T-helper 17 cell (primary cell): ENCODE measurements around the gene CEP85. TPM values are rescaled to one million over a fixed set of nuclear protein-coding genes. Genes with fewer than 3 reads are reported as not detected.

Experiments used
- ATAC-seq: fragments of 150-1000 bp; cut with Tn5 transposase; 2 replicates; pipeline ENCODE4 v1.10.0; 2021; ENCODE audit warnings: mild to moderate bottlenecking, moderate library complexity
- DNase-seq, 3 donors: peaks; one replicate each; pipeline versions ENCODE4 v3.0.0 to v3.0.0-alpha.2; 2020 to 2021
- H3K9me3 ChIP-seq: one replicate; pipeline ENCODE4 v1.7.0; 2013; ENCODE audit warnings: low read length, mild to moderate bottlenecking; ENCODE audit not compliant: control insufficient read depth, poor library complexity, severe bottlenecking
- H3K27ac Mint-ChIP-seq: one replicate; pipeline ENCODE4 v1.8.0; 2022; ENCODE audit warnings: mild to moderate bottlenecking, moderate library complexity, mixed read lengths
- H3K27me3 Mint-ChIP-seq: one replicate; pipeline ENCODE4 v1.8.0; 2022; ENCODE audit warnings: mixed read lengths
- H3K36me3 Mint-ChIP-seq: one replicate; pipeline ENCODE4 v1.8.0; 2022; ENCODE audit warnings: low read depth, mixed read lengths
- H3K4me1 Mint-ChIP-seq: one replicate; pipeline ENCODE4 v1.8.0; 2022; ENCODE audit warnings: mild to moderate bottlenecking, mixed read lengths
- H3K4me3 Mint-ChIP-seq: one replicate; pipeline ENCODE4 v1.8.0; 2022; ENCODE audit warnings: mild to moderate bottlenecking, moderate library complexity, mixed read lengths
- total RNA-seq, 4 donors: library from RNA in 2 of 4; stranded (reverse) in 2 of 4; gene quantifications; one replicate each; pipeline ENCODE4 v1.2.3 and lab custom pipeline; 2022 to 2026

CEP85 gene
- total RNA-seq, 2 donors from 2014 or later, result 12.5 to 14.3 TPM

GRCh38 chr1:26239936-26240335 lies 5.9 kb downstream of the CEP85 start:
- H3K36me3 Mint-ChIP-seq, result peaks cover 2% of the 10 kb centered on the region

GRCh38 chr1:26252718-26253117 lies 18.7 kb downstream of the CEP85 start:
- Mint-ChIP-seq H3K27me3 (no peaks in the 10 kb centered on the region), H3K4me1 (peaks cover 6% of the 10 kb centered on the region), H3K4me3 (no peak overlapping the region), H3K36me3 (peaks cover 6% of the 10 kb centered on the region), H3K27ac (peak overlapping the region; percentile 41)
- no peaks in the 10 kb centered on the region for H3K9me3 ChIP-seq
- DNase-seq (no peak), ATAC-seq (no peak)

More at GRCh38 chr1:26239936-26240335, 5.9 kb downstream of the CEP85 start:
- peaks cover 22% of the 10 kb centered on the region for H3K4me1 Mint-ChIP-seq
- no peaks in the 10 kb centered on the region for H3K9me3 ChIP-seq
- no peaks in the 10 kb centered on the region for H3K27me3 Mint-ChIP-seq
- ATAC-seq (no peak), DNase-seq (no peak)
- no peak overlapping the region for H3K4me3 Mint-ChIP-seq
- H3K27ac Mint-ChIP-seq, result no peak overlapping the region

GRCh38 chr1:26254404-26254803 lies 20.4 kb downstream of the CEP85 start:
- peaks cover 10% of the 10 kb centered on the region for H3K36me3 Mint-ChIP-seq
- H3K27me3 Mint-ChIP-seq, result no peaks in the 10 kb centered on the region
- peak overlapping the region; percentile 56 for H3K27ac Mint-ChIP-seq
- DNase-seq (no peak), ATAC-seq (no peak)
- no peaks in the 10 kb centered on the region for H3K9me3 ChIP-seq
- peaks cover 6% of the 10 kb centered on the region for H3K4me1 Mint-ChIP-seq
- H3K4me3 Mint-ChIP-seq, result no peak overlapping the region

GRCh38 chr1:26257222-26257621 lies 23.2 kb downstream of the CEP85 start:
- no peak for DNase-seq
- Mint-ChIP-seq H3K27ac (peak overlapping the region; percentile 37), H3K4me1 (peaks cover 4% of the 10 kb centered on the region), H3K4me3 (no peak overlapping the region), H3K36me3 (peaks cover 10% of the 10 kb centered on the region), H3K27me3 (no peaks in the 10 kb centered on the region)
- no peak for ATAC-seq
- no peaks in the 10 kb centered on the region for H3K9me3 ChIP-seq

- H3K4me3 Mint-ChIP-seq, result no peak overlapping the region
- no peaks in the 10 kb centered on the region for H3K27me3 Mint-ChIP-seq
- DNase-seq (no peak), ATAC-seq (no peak)
- no peaks in the 10 kb centered on the region for H3K4me1 Mint-ChIP-seq
- peaks cover 11% of the 10 kb centered on the region for H3K36me3 Mint-ChIP-seq
- H3K27ac Mint-ChIP-seq, result no peak overlapping the region
- H3K9me3 ChIP-seq, result no peaks in the 10 kb centered on the region
Measured at GRCh38 chr1:26259005-26259404, 25.0 kb downstream of the CEP85 start.

GRCh38 chr1:26259578-26259977 lies 25.6 kb downstream of the CEP85 start:
- peaks cover 11% of the 10 kb centered on the region for H3K36me3 Mint-ChIP-seq
- no peak overlapping the region for H3K27ac Mint-ChIP-seq
- DNase-seq, result no peak
- no peaks in the 10 kb centered on the region for H3K9me3 ChIP-seq
- H3K4me3 Mint-ChIP-seq, result no peak overlapping the region
- H3K4me1 Mint-ChIP-seq, result no peaks in the 10 kb centered on the region
- H3K27me3 Mint-ChIP-seq, result no peaks in the 10 kb centered on the region
- no peak for ATAC-seq

GRCh38 chr1:26263212-26263611 lies 29.2 kb downstream of the CEP85 start:
- H3K27me3 Mint-ChIP-seq, result no peaks in the 10 kb centered on the region
- no peaks in the 10 kb centered on the region for H3K9me3 ChIP-seq
- H3K4me1 Mint-ChIP-seq, result peaks cover 4% of the 10 kb centered on the region
- H3K4me3 Mint-ChIP-seq, result no peak overlapping the region
- no peak for DNase-seq
- H3K36me3 Mint-ChIP-seq, result peaks cover 8% of the 10 kb centered on the region
- no peak for ATAC-seq
- H3K27ac Mint-ChIP-seq, result no peak overlapping the region

- DNase-seq (no peak), ATAC-seq (no peak)
- Mint-ChIP-seq H3K4me3 (no peak overlapping the region), H3K27ac (no peak overlapping the region), H3K36me3 (peaks cover 8% of the 10 kb centered on the region), H3K4me1 (peaks cover 4% of the 10 kb centered on the region), H3K27me3 (no peaks in the 10 kb centered on the region)
- peaks cover 3% of the 10 kb centered on the region for H3K9me3 ChIP-seq
Measured at GRCh38 chr1:26265405-26265804, 31.4 kb downstream of the CEP85 start.

GRCh38 chr1:26268290-26269197 lies 34.5 kb downstream of the CEP85 start:
- Mint-ChIP-seq H3K4me1 (peaks cover 4% of the 10 kb centered on the region), H3K27me3 (no peaks in the 10 kb centered on the region), H3K36me3 (peaks cover 13% of the 10 kb centered on the region), H3K4me3 (no peak overlapping the region), H3K27ac (no peak overlapping the region)
- peaks cover 3% of the 10 kb centered on the region for H3K9me3 ChIP-seq
- DNase-seq (no peak), ATAC-seq (no peak)

- no peaks in the 10 kb centered on the region for H3K27me3 Mint-ChIP-seq
- H3K9me3 ChIP-seq, result peaks cover 3% of the 10 kb centered on the region
- H3K4me3 Mint-ChIP-seq, result no peak overlapping the region
- H3K36me3 Mint-ChIP-seq, result peaks cover 13% of the 10 kb centered on the region
- peaks cover 4% of the 10 kb centered on the region for H3K4me1 Mint-ChIP-seq
- ATAC-seq (no peak), DNase-seq (no peak)
- H3K27ac Mint-ChIP-seq, result no peak overlapping the region
Measured at GRCh38 chr1:26269198-26269550, 35.2 kb downstream of the CEP85 start.

GRCh38 chr1:26274801-26275425 lies 40.9 kb downstream of the CEP85 start:
- no peak overlapping the region for H3K4me3 Mint-ChIP-seq
- peaks cover 36% of the 10 kb centered on the region for H3K4me1 Mint-ChIP-seq
- ATAC-seq (no peak), DNase-seq (no peak)
- no peaks in the 10 kb centered on the region for H3K27me3 Mint-ChIP-seq
- peaks cover 11% of the 10 kb centered on the region for H3K36me3 Mint-ChIP-seq
- peak overlapping the region; percentile 97 for H3K27ac Mint-ChIP-seq
- H3K9me3 ChIP-seq, result no peaks in the 10 kb centered on the region

GRCh38 chr1:26275580-26276431 lies 41.8 kb downstream of the CEP85 start:
- H3K4me3 Mint-ChIP-seq, result peak overlapping the region; percentile 90
- no peaks in the 10 kb centered on the region for H3K27me3 Mint-ChIP-seq
- no peaks in the 10 kb centered on the region for H3K9me3 ChIP-seq
- ATAC-seq, result peak; percentile 64
- peak; percentile 62 to 76 (median 62) for DNase-seq
- H3K27ac Mint-ChIP-seq, result peak overlapping the region; percentile 97
- peaks cover 39% of the 10 kb centered on the region for H3K4me1 Mint-ChIP-seq
- peaks cover 14% of the 10 kb centered on the region for H3K36me3 Mint-ChIP-seq

GRCh38 chr1:26276432-26276838 lies 42.4 kb downstream of the CEP85 start:
- Mint-ChIP-seq H3K4me3 (peak overlapping the region; percentile 52), H3K27me3 (no peaks in the 10 kb centered on the region), H3K36me3 (peaks cover 17% of the 10 kb centered on the region), H3K4me1 (peaks cover 45% of the 10 kb centered on the region), H3K27ac (peak overlapping the region; percentile 97)
- H3K9me3 ChIP-seq, result no peaks in the 10 kb centered on the region
- DNase-seq, result no peak
- ATAC-seq, result no peak
